Subcutaneous adipose tissue (tissue), 4 donors: Measurements from ENCODE around the gene ZNF48. TPM values are rescaled to one million over a fixed set of nuclear protein-coding genes. Genes with fewer than 3 reads are reported as not detected.

Source experiments
- total RNA-seq, 4 donors: library from RNA; depleted of rRNA; stranded (reverse); fragments of >200 nt; gene quantifications; one replicate each; pipeline ENCODE4 v1.1.0, GENCODE V29; 2016
- TF ChIP-seq, protein P1 (sequence below): fragments of 450-650 bp; IDR thresholded peaks from one replicate; pipeline ENCODE4 v1.5.1; 2016; ENCODE audit warnings: low read depth, mild to moderate bottlenecking, control low read depth, antibody characterized with exemption, moderate library complexity

ZNF48 gene
- total RNA-seq, 4 donors from 2014 or later = 2.1 to 5.7 (median 2.7) TPM

DNA sequence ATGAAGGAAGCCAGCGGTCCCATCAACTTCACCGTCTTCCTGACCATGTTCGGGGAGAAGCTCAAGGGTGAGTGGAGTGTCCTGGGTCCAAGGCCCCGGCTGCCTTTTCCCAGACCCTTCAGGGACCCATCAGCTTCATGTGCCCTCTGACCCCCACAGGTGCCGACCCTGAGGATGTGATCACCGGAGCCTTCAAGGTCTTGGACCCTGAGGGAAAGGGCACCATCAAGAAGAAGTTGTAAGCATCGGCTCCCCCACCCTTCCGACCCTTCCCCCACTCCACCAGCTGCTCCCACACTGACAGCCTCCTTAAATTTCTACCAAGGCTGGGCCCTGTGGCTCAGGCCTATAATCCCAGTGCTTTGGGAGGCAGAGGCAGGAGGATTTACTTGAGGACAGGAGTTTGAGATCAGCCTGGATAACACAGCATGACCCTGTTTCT, 18.7 kb upstream of the ZNF48 start:
- TF ChIP-seq, protein P1, sequence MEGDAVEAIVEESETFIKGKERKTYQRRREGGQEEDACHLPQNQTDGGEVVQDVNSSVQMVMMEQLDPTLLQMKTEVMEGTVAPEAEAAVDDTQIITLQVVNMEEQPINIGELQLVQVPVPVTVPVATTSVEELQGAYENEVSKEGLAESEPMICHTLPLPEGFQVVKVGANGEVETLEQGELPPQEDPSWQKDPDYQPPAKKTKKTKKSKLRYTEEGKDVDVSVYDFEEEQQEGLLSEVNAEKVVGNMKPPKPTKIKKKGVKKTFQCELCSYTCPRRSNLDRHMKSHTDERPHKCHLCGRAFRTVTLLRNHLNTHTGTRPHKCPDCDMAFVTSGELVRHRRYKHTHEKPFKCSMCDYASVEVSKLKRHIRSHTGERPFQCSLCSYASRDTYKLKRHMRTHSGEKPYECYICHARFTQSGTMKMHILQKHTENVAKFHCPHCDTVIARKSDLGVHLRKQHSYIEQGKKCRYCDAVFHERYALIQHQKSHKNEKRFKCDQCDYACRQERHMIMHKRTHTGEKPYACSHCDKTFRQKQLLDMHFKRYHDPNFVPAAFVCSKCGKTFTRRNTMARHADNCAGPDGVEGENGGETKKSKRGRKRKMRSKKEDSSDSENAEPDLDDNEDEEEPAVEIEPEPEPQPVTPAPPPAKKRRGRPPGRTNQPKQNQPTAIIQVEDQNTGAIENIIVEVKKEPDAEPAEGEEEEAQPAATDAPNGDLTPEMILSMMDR = no peak

DNA sequence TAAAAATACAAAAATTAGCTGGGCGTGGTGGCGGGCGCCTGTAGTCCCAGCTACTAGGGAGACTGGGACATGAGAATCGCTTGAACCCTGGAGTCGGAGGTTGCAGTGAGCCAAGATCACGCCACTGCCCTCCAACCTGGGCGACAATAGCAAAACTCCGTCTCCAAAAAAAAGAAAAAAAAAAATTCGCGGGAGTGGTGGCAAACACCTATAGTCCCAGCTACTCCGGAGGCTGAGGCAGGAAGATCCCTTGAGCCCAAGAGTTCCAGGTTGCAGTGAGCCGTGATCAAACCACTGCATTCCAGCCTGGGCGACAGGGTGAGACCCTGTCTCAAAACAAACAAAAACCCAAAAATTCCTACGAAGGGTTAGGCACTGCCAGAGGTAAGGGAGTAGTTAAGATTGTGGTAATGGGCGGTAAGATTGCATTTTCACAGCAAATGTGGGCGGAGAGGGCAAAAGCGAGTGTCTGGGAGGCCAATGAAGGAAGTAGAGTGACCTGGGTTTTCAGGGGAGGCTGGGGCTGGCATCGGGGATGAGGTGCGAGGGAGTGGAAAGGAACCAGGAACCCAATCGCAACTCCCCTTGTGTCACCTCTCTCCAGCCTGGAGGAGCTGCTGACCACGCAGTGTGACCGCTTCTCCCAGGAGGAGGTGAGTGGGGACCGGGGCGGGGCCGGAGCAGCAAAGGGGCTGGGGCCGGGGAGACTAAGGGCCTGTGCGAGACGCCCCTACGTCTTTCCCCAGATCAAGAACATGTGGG, 18.0 kb upstream of the ZNF48 start:
- TF ChIP-seq, protein P1 = no peak

DNA sequence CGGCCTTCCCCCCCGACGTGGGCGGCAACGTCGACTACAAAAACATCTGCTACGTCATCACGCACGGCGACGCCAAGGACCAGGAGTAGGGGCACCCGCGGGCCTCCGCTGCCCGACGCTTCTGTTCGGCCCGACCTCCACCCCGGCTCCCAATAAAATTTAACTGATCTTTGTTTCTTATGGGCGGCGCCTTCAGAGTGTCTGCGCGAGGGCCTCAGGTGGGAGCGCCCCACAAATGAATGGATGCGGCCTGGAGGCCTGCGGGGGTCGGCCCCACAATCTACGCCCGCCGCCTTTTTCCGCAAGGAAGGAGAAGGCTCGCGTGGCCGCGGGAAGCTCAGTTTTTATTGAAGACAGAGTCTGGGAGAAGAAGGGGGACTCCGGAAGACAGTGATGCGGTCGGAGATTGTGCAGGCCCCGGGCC, 17.4 kb upstream of the ZNF48 start:
- TF ChIP-seq, protein P1 = no peak

DNA sequence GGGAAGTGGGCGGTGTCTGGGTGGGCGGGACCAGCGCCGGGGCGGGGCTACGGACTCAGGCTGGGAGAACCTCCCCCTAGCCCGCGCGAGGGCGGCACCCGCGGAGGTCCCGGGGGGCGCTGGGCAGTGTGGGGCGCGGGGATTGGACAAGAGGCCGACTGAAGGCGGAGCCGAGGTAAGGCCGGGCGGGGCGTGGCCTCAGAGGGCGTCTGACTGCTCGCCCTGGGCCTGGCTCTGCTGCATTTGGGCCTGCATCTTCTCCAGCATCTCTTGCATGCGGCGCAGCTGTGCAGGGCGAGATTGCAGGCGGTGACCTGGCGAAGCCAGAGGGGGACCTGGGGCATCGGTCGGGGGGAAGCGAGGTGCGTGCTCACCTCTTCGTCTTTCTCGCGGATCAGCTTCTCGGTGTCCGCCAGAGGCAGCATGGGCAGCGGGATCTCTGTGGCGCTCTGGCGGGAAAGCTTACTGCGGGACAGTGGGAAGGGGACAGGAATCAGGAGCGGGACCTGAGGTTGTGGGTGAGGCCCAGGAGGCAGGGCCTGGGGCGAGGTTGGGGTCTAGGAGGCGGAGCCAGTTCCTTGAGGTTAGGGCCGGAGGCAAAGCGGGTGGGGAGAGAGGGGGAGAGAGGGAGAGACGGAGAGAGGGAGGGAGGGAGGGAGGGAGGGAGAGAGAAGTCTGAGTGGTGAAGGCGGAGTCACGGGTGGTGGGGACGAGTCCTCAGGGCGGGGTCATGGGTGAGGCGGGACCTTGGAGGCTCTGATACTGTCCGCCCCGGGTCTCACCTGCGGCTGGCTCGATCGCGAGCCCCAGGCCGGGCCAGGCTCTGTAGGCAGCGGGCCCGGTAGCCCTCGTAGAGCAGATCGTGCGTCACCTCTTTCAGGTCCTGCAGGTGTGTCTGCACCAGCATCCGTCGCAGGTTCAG, 16.7 kb upstream of the ZNF48 start:
- TF ChIP-seq, protein P1 = no peak

DNA sequence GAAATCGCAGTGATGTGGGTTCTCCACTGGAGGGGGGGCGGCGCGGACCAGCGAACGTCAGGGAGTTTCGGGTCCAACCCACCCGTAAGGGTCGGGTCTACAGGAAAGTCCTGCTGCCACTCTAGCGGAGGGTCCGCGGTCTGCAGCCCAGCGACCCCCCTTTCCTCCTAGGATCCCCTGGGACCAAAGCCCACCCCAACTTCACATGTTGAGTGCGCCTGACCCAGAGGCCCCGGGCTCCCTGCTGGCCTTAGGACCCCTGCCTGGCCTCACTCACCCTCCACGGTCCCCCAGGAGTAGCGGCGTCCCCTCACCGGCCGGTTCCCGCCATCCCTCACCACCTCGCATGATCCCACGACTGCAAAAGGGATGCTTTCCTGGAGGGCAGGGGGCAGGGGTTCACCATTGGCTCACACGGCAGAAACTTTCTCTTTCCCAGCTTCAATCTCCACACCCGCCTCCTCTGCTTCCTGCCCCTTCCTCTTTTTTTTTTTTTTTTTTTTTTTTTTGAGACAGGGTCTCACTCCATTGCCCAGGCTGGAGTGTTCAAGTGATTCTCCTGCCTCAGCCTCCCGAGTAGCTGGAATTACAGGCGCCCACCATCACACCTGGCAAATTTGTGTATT, 15.9 kb upstream of the ZNF48 start:
- TF ChIP-seq, protein P1 = no peak

DNA sequence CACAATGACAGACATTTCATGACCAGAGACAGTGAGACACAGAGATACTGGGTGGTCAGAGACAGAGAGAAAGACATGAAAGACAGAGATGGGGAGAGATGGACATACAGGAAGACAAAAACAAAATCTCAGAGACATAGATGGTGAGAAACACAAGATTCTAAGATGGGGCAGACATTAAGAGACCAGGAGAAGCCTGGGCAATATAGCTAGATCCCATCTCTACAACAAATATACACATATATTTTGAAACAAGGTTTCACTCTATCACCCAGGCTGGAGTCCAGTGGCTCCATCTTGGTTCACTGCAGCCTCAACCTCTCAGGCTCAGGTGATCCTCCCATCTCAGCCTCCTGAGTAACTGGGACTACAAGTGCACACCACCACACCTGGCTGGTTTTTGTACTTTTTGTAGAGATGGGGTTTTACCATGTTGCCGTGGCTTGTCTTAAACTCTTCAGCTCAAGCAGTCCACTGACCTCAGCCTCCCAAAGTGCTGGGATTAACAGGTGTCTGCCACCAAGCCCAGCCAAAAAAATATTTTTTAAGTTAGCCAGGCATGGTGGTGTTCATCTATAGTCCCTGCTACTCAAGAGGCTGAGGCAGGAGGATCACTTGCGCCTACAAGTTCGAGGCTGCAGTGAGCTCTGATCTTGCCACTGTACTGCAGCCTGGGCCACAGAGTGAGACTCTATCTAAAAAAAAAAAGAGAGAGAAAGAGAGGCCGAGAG, 15.0 kb upstream of the ZNF48 start:
- TF ChIP-seq, protein P1 = no peak
